Forelimb muscle (tissue), 1 donor: ENCODE data around the gene KCNQ1. TPM values are rescaled to one million over a fixed set of nuclear protein-coding genes. Genes with fewer than 3 reads are reported as not detected.

Experiments used
- DNase-seq: peaks from one replicate; pipeline ENCODE4 v3.0.0-alpha.2; 2013; ENCODE audit warnings: low read depth
- polyA plus RNA-seq: library from polyadenylated mRNA; unstranded; fragments of 120-200 nt; gene quantifications from one replicate; pipeline ENCODE4 v1.2.1, GENCODE V29; 2013; ENCODE audit not compliant: insufficient read length

The KCNQ1 gene
- polyA plus RNA-seq, 1 donor, result 2.1 TPM

DNA sequence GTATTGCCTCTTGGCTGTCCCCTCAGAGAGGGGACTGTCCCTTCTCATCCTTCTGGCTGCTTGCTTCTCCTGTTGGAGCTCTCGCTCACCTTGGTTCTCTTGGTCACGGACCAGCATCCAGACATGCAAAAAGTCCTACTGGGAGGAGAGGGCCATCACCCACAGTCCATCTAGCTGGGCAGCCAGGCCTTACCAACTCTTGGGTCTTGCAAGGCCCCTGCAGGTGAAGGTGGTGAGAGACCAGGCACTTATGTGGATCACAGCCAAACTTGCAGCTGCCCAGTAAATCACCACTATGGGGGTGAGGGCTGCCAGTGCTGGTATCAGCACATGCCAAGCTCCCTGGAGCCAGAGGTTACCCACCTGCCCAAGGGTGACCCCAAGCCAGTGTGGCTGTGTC is 218.7 kb downstream of the KCNQ1 start:
- DNase-seq, result no peak

DNA sequence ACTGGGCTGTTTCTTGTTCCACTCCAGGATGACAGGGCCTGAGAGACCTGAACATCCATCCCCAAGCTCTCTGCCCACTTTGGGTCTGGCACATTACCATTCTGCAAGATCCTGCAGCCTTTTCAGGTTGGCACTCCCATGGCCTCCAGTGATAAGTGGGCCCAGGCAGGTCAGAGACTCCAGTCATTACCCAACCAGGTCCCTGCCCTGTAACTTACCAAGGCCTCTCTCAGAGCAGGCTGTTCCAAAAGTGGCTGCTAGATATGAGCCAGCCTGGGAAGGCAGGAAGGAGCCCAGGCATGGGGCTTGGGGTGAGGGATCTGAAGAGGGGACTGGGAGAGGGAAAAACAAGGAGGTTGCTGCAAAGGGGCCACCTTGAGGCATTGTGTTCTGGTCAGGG is 219.1 kb downstream of the KCNQ1 start:
- no peak for DNase-seq

DNA sequence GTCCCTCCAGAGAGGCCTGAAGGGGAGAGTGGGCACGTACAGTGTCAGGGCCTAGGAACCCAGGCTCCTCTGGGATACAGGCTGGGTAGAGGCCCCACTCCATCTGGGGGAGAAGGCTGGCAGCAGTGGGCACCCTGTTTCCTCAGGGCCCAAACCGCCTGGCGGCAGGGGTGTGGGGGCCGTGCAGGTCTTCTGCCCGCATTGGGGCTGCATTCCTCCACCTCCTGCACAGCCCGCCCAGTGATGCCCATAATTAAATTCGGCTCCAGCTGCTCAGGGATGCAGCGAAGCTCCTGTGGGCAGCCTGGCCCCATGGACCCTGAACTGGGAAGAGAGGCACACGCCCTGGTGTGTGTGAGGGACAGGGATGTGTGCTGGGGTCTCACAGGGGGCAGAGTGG is 219.6 kb downstream of the KCNQ1 start:
- DNase-seq, result no peak

DNA sequence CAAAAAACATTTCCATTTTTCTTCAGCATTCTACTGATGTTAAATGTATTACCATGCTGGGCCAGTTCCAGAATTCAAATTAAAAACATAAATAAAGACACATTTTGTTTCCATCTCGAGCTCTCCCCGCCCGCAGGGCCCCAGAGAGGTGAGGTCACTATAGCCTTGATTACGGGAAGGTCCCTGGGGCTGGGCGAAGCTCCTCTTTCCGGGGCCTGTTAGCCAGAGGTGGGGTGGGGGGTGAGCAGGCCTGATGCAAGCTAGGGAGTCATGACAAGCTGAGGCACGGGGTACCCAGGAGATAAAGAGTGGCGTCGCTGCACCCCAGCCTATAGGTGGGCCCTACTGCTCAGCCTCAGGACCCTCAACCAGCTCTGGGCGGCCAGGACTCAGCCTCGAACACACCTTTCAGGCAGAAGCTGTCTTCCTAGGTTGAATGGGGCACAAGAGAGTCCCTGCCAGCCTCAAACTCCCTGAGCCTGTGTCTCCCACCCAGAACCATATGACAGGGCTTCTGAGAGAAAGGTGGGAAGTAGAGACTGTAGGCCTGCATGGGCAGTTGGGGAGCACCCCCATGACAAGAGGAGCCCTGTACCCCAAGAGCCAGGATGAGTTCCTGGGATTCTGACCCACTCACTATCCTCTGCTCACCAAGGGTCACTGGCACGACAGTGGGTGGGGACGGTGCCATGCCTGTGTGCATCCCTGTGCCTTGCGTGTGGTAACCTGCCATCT is 220.2 kb downstream of the KCNQ1 start:
- no peak for DNase-seq

DNA sequence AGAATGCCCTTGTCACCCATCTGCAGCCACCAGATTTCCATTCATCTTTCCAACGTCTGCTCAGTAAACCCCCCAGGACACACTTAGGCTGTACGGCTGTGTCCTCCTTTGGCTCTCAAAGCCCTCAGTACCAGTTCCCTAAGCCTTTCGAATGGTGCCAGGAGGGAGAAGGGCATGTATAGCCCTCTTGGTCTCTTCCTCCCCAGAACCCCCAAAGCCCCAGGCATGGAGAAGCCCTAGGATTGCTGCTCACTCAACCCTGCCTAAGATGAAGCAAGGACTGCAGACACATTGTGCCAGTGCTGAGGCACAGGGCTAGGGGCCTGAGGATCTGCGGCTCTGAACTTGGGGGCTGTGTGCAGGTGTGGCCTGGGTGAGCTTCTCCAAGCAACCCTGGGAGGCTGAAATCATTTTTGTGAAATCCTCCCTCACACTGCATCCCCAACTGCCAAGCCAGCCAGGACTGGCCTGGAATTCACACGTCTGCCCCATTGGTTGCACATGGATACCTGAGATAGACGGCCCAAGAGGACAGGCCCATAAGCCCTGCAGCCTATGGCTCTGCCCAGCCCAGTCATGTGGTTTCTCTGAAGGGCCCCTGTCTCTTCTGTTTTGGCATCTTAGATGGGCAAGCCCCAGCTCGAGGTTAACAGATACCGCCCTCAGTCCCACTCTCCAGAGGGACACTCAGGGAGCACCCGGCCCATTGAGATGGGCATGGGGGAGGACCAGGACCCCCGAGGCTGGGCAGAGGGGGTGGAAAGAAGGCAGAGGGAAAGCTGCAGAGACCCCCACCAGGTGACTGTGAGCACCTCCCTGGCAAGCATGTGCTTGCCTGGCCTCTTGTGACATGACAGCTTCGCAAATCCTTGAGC is 221.0 kb downstream of the KCNQ1 start:
- DNase-seq, result no peak

DNA sequence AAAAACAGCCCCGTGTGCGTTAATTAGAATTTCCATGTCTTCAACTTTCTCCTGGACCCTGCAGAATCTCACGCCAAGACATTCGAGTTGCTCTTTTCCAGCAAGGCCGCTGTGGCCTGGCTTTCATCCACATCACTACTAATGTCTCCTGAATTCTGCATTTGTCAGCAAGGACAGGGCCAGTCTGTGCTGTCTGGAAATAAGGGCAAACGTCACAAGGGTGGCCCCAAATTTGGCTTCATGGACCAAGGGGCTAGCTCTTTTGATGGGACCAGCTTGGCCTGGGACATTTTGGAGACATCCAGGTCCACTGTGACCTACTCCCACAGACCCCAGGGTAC is 221.6 kb downstream of the KCNQ1 start:
- no peak for DNase-seq

DNA sequence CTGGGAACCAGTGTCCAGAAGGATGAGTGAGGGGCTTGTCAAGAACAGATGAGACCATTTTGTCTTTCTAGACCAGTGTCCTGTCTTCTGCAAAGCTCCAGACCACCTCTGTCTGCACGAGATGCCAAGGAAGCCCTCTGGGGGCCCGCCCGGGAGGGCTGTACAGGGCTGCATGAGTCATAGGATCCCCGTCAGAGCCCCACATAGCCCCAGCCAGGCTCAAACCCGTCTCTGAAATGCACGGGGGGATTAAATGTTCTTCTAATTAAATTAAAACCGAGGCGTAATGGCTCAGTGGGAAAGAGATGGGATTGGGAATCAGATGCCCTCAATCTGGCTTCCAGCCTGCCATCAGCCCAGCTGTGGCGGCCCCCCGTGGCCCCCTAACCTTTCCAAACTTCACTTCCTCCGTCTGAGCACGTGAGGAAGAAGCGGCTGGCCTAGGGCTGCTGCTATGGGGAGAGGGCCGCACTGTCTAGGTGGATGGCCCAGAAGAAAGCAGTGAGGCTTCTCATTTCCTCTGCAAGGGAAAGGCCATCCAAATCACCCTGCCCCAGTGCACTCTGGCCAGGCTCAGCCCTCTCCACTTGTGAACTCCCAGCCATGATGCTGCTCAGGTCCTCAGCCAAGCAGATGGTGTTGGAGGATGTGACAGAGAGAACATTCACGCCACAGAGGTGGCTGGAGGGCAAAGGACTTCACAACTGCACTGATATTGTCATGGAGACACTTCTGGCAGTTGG is 222.2 kb downstream of the KCNQ1 start:
- no peak for DNase-seq

DNA sequence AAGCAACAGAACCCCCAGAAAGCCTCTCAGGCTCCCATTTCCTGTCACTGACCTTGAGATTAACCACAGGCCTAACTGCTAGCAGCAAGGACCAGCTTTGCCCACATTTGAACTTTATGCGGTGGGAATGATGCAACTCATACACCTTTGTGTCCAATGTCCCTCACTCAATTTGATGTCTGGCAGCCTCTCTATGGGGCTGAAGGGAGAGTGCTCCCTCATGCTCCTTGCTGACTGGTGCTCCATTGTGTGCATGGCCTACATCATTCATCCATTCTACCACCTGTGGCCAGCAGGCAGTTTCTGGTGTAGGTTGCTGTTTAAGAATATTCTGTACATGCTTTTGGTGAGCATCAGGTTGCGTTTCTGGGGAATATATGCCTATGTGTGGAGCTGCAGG is 223.1 kb downstream of the KCNQ1 start:
- DNase-seq, result no peak

DNA sequence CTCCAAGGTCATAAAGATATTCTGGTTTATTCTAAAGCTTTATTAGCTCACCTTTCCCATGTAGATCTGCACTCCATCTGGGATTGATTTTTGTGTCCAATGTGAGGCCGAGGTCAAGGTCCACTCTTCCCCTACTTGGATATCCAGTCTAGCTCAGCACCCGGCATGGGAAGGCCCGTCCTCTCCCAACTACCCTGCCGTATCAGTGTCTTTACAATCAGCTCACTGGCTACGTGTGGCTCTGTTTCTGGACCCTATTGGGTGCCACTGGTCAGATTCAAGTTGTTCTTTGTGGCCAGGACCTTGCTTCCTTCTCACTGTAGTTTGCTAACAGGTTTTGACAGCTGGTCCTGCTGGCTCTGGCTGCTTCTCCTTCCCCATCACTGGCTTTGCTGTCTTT is 224.1 kb downstream of the KCNQ1 start:
- no peak for DNase-seq

DNA sequence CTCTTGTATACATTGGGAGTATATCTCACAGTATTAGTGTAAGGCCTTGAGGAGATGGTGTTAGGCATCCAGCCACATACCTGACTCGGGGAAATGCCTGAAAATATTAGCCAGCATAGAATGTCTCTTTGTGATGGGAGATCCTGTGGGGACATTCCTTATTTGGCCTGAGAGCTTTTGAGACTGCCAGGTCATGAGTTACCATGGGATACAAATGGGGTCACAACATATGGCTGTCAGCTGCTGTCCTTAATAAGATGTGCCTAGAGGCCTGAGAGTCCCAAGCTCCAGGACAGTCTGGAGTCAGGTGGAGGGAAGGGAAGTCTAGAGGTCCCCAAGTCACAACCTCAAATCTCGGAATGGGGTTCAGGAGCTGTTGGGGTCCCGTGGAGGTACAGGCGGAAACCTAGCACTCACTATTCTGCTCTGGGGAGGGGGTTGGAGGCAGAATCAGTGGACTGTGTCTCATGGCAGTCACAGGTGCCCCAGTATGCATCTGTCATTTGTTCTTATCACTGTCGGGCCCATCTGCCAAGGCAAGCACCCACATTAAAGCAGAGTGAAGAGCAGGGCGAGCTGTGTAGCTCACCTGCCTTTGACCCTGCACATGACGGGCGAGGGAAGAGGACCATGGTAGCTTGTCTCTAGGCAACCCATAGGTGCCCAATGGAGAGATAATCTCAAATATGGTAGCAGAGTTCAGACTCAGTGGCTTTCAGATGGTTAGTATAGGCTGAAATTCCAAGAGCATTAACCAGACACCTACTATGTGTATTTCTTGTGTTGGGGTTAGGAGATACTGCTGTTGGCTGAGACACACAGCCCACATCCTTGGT is 225.0 kb downstream of the KCNQ1 start:
- DNase-seq, result no peak

DNA sequence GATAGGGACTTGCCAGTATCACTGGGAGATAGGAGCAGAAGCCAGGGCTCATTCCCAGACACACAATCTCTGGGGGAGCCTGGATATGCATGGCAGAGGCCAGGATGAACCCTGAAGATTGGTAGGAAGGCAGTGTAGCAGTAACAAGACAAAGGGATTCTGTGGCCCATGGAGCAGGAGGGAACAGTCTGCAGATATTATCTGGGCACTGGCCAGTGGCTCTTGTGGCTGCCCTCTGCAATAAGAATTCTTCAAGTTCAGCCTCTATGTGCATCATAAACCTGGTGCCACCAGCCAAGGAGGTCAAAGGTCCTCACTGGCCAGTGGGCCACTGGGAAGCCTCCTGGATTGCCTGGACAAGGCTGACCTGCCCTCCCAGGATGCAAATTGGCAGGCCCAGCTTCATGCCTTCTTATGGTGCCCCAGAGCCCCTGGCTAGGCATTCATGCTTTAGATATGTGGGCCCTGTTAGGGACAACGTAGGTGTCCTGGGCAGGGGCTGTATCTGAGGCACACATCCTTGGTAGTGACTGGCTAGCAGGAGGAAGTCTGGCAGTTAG is 225.8 kb downstream of the KCNQ1 start:
- no peak for DNase-seq

DNA sequence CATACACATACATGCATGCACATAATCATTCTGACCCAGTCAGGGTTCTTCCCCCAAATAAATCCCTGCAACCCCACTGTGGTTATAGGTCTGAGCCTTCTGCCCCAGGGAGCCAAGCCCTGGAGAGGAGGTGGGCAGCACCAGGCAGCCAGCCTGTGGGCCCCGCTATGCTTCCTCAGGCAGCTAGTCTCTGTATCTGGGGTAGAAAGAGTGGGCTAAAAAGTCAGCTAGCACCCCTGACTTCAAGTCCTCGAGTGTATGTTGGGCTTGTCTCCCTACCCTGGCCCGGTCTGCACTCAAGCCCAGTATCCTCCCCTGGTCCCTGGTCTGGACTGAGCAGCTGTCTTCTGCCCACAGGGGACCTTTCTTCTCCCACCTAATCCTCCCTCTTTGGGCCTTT is 226.9 kb downstream of the KCNQ1 start:
- no peak for DNase-seq

DNA sequence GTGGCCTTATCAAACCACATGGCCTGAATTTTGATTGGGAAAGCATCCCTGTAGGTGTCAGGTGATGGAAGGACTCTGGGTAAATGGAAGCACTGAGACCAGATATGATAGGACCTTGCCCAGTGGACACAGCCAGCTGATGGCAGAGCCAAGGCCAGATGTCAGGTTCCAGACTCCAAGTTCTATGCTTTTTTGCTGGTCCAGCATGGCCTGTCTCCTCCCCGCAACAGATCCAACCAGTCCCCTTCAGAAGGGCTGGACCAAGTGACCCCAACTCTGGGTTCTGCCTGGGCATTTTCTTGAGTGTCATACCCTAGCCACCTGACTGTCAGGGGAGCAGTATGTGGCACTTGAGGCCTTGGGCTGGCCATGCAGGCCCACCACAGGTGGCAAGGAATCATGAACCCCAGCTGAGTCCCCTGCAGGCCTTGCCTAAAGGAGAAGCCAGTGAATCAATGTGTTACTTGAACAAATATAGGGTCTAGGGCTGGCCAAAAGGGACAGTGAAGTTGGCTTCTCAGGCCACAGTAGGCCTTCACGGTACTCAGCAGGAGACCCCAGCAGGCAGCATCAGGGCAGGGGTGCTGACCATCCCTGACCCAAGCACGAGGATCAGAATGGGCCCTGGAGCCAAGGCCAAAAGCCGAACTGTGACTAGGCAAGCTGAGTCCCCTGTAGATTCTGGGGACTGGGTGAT is 227.9 kb downstream of the KCNQ1 start:
- no peak for DNase-seq

DNA sequence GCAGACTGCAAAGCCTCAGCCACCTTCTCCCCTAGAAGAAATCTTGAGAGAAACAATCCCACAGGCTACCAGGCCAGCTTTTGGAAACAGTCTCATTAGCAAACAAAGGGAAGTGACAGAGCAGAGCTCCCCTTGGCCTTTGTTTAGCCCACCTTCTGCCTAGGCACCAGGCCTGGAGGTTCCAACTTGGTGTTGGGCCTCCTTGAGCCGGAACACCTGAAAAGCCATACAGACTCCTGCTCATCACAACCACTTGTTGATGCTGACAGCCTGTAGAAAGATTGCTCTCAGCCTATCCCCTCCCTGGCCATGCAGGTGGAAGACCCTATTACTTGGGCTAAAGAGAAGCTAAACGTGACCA is 228.4 kb downstream of the KCNQ1 start:
- no peak for DNase-seq

DNA sequence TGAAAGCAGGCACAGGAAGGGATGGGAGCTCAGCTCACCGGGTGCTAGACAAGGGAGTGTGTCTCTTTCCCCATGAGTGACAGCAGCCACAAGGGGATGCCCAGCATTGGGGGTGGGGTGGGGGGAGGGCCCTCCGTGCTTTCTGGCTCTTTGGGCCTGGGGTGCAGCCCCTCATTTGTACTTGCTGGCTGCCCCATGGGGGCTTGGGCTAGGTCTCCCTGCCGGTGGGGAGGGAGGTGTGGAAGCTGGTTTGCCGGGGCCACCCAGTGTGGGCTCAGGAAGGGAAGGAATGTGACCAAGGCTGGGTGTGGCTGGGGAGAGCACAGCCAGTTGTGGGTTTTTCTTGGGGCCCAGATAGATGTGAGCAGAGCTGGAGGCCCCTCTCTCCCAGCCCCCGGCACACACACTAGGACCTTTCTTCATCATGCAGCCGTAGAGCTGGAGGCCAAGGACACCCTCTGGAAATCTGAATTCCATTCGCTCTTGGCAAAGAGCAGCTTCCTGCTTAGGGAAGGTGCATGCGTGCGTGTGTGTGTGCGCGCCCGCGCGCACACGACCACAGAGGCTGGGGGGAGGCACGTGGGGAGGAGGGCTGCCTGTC is 229.2 kb downstream of the KCNQ1 start:
- DNase-seq, result no peak

DNA sequence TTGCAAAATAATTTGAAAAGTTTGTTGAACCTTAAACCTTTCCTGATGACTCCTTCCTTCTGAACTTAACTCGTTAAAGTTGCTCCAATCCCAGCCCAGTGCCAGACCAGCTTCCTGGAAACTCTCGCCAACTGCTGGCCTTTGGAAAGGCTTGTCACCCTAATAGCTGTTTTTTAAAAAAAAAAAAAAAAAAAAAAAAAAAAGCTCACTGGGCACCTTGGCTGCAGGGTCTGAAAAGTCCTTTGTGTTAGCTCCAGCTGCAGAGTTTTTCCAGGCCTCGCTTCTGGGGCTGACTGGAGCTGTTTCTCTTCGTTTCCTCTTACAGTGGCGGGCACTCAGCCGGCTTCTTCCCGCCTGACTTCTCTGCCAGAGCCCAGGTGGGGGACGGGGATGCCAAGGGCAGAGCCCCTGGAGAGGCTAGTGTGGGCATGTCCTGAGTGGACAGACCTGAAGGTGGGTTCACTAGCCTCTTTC is 229.9 kb downstream of the KCNQ1 start:
- DNase-seq, result no peak

DNA sequence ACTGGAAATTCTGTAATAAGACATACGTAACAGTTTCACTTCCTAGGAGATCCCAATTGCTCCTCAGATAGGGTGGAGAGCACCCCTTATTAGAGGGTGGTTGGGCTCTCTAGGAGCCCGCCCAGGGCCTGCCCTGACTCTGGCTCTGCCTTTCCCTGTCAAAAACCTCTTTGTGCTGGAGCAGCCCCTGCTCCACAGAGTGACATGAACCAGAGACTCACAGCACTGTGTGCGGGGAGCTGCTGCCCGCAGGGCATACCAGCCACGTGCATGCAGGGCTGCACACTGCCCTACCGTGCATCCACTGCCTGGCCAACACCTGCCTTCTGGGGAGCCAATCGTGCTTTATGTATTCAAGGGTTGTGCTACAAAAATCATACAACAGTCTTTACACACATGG is 230.7 kb downstream of the KCNQ1 start:
- no peak for DNase-seq

DNA sequence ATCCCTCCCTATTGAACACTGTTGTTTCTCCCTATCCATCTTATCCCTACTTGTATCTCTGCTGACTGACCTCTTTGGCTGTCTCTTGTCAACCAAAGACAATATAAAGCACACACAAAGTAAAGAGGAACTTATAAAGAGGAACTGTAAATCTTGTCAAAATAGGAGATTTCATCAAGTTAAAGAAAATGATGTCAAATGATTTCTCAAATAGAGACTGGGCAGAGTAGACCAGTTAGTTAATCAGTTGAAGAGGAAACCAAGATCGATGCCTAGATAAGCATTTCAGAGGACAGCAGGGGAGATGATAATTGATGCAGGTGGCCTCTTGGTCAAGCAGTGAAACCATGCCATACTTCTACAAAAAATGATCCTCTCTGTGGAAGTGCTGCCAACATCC is 232.3 kb downstream of the KCNQ1 start:
- DNase-seq, result no peak

DNA sequence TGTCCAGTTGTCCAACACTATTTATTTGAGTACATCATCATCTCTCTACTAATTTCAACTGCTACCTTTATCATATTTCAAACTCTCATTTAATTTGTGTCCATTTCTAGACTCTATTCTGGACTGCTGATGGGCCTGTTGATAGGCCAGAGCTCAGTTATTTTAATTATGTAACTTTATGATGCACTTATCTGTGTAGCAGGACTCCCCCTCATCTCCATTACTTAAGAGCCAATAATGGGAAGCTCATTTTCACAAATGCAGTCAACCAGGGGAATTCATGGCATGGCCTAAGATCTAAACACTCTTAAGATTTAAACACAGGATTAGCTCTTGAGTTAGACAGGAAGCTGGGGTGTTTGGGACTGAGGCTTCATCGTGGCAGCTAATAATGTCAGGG is 233.6 kb downstream of the KCNQ1 start:
- DNase-seq, result no peak

DNA sequence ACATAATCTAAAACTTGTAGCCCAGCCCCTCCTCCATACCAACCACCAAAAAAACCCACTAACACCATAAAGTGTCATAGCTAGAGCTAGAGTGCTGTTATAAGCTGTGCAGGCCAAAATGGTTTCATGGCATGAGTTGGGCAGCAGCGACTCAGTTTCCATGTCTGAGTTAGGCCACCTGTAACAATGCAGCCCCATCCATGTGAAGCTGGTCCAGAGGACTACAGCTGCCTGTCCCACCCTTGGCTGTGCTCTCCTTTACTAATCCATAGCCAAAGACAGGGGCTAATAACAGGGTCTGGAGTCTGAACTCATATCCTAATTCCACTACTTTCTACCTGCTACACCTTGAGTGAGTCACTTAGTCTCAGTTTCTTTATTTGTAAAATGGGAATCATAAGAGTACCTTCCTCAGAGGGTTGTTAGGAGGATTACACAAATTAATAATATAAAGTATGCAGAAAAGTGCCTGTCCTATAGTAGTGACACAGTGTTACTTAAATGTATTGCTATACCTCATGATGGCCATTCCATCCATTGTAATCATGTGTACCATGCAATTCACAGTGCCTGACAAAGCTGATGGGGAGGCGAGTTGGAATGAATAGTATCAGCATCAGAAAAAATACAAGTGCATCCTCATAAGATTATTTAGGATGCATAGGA is 234.3 kb downstream of the KCNQ1 start:
- DNase-seq, result no peak
